OCI-LY1 (cell line): ENCODE results near the gene MT1E.

Experiments
- H2AFZ ChIP-seq: fragments of 200-600 bp; sonication (generic), shearing (Covaris generic); 2 replicates; pipeline ENCODE4 v1.6.0; 2014; ENCODE audit warnings: antibody characterized with exemption, mild to moderate bottlenecking, low read length
- H3F3A ChIP-seq: fragments of 200-600 bp; sonication (generic), shearing (Covaris generic); 2 replicates; pipeline ENCODE4 v1.6.0; 2014; ENCODE audit warnings: mild to moderate bottlenecking, antibody characterized with exemption, low read length, moderate library complexity; ENCODE audit not compliant: insufficient read depth
- H3K27ac ChIP-seq: fragments of 200-600 bp; sonication (generic); 2 replicates; pipeline ENCODE4 v1.5.1; 2014; ENCODE audit warnings: low read length, mixed run types, mild to moderate bottlenecking, low read depth; ENCODE audit not compliant: poor library complexity, severe bottlenecking
- H3K27me3 ChIP-seq: fragments of 200-600 bp; sonication (generic); 2 replicates; pipeline ENCODE4 v1.6.0; 2014; ENCODE audit warnings: antibody characterized with exemption, mild to moderate bottlenecking, low read length, moderate library complexity; ENCODE audit not compliant: insufficient read depth
- H3K36me3 ChIP-seq: fragments of 200-600 bp; sonication (generic); 2 replicates; pipeline ENCODE4 v1.6.1; 2014; ENCODE audit warnings: mild to moderate bottlenecking, antibody characterized with exemption, low read length, moderate library complexity, mixed read lengths; ENCODE audit not compliant: insufficient read depth
- H3K4me1 ChIP-seq: fragments of 200-600 bp; sonication (generic); 2 replicates; pipeline ENCODE4 v1.5.1; 2014; ENCODE audit warnings: mild to moderate bottlenecking, low read length, moderate library complexity; ENCODE audit not compliant: insufficient read depth, severe bottlenecking
- H3K4me2 ChIP-seq: fragments of 200-600 bp; sonication (generic), shearing (Covaris generic); 2 replicates; pipeline ENCODE4 v1.6.1; 2014; ENCODE audit warnings: low read length
- H3K4me3 ChIP-seq: fragments of 200-600 bp; sonication (generic); 2 replicates; pipeline ENCODE4 v1.5.1; 2014; ENCODE audit warnings: low read length, low read depth, mild to moderate bottlenecking, mixed read lengths; ENCODE audit not compliant: poor library complexity, severe bottlenecking
- H3K79me2 ChIP-seq: fragments of 200-600 bp; shearing (Covaris generic); 2 replicates; pipeline ENCODE4 v1.6.1; 2016; ENCODE audit warnings: mixed run types, low read length, mixed read lengths; ENCODE audit not compliant: insufficient read depth
- H3K9ac ChIP-seq: fragments of 200-600 bp; sonication (generic), shearing (Covaris generic); 2 replicates; pipeline ENCODE4 v1.6.1; 2014; ENCODE audit warnings: mild to moderate bottlenecking, low read length, mixed read lengths
- H3K9me2 ChIP-seq: fragments of 200-600 bp; sonication (generic), shearing (Covaris generic); 2 replicates; pipeline ENCODE4 v1.6.1; 2014; ENCODE audit warnings: low read depth, mild to moderate bottlenecking, low read length, mixed read lengths
- H3K9me3 ChIP-seq: fragments of 200-600 bp; shearing (Covaris generic); 2 replicates; pipeline ENCODE4 v1.6.1; 2014; ENCODE audit warnings: low read length, mixed read lengths
- H4K20me1 ChIP-seq: fragments of 200-600 bp; sonication (generic), shearing (Covaris generic); 2 replicates; pipeline ENCODE4 v1.6.0; 2016; ENCODE audit warnings: mild to moderate bottlenecking, low read length; ENCODE audit not compliant: insufficient read depth
- EZH2 ChIP-seq: fragments of 200-600 bp; sonication (generic), shearing (Covaris generic); IDR thresholded peaks from 2 replicates; pipeline ENCODE4 v1.8.0; 2017; ENCODE audit warnings: borderline replicate concordance, mixed run types, mild to moderate bottlenecking, antibody characterized with exemption, low read length, moderate library complexity, mixed read lengths
- TF ChIP-seq, protein P1 (sequence below): fragments of 200-600 bp; sonication (generic), shearing (Covaris generic); IDR thresholded peaks from 2 replicates; pipeline ENCODE4 v1.5.1; 2017; ENCODE audit warnings: mild to moderate bottlenecking, antibody characterized with exemption, low read length, moderate library complexity, mixed read lengths

The MT1E gene

DNA sequence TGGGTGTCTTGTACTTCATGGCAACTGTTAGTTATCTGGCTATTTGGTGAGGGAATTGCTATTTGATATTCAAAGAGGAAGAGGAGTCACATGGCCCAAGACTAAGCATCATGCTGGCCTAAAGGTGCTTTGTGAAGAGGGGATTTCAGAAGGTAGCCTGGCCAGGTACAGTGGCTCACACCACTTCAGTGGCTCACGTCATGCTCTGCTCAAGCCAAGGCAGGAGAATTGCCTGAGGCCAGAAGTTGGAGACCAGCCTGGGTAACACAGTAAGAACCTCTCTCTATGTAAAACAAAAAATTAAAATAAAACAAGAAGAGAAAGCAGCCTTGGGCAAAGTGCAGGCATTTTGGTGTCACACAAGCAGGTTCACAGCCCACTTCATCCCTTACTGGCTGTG is 19.7 kb downstream of the MT1E start:
- H3K4me1 ChIP-seq: peaks cover 6% of the 10 kb centered on the region
- H3K9ac ChIP-seq: no peak overlapping the region
- no peak overlapping the region for H3K4me2 ChIP-seq
- no peaks in the 10 kb centered on the region for H3K27me3 ChIP-seq
- H3F3A ChIP-seq: no peaks in the 10 kb centered on the region
- no peak overlapping the region for H2AFZ ChIP-seq
- H3K36me3 ChIP-seq: no peaks in the 10 kb centered on the region
- no peaks in the 10 kb centered on the region for H4K20me1 ChIP-seq
- no peaks in the 10 kb centered on the region for H3K79me2 ChIP-seq
- H3K9me2 ChIP-seq: no peaks in the 10 kb centered on the region
- H3K9me3 ChIP-seq: no peaks in the 10 kb centered on the region
- TF ChIP-seq, protein P1, sequence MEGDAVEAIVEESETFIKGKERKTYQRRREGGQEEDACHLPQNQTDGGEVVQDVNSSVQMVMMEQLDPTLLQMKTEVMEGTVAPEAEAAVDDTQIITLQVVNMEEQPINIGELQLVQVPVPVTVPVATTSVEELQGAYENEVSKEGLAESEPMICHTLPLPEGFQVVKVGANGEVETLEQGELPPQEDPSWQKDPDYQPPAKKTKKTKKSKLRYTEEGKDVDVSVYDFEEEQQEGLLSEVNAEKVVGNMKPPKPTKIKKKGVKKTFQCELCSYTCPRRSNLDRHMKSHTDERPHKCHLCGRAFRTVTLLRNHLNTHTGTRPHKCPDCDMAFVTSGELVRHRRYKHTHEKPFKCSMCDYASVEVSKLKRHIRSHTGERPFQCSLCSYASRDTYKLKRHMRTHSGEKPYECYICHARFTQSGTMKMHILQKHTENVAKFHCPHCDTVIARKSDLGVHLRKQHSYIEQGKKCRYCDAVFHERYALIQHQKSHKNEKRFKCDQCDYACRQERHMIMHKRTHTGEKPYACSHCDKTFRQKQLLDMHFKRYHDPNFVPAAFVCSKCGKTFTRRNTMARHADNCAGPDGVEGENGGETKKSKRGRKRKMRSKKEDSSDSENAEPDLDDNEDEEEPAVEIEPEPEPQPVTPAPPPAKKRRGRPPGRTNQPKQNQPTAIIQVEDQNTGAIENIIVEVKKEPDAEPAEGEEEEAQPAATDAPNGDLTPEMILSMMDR: no peak
- no peak for TF ChIP-seq EZH2
- H3K4me3 ChIP-seq: no peak overlapping the region
- H3K27ac ChIP-seq: no peak overlapping the region

DNA sequence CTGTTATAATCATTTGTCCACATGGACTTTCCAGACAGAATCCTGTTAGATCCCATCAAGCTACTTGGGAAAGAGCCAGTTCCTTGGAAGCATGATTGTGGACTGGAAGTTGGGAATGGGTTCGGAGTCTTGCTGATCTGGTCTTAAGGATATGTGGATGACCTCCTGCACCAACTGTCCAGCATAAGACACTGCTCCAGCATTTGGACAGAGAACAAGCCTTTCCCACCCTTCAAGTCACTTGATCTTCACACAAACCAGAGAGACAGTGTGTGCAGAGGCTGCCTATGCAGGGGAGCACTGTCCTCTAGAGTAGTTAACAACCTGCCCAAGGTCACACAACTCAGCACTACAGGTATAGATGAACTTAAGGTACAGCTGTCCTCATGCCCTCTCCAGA is 20.3 kb downstream of the MT1E start:
- peaks cover 6% of the 10 kb centered on the region for H3K4me1 ChIP-seq
- no peaks in the 10 kb centered on the region for H3F3A ChIP-seq
- H3K4me3 ChIP-seq: no peak overlapping the region
- no peaks in the 10 kb centered on the region for H3K9me2 ChIP-seq
- no peaks in the 10 kb centered on the region for H3K79me2 ChIP-seq
- H3K27ac ChIP-seq: no peak overlapping the region
- no peak overlapping the region for H3K9ac ChIP-seq
- TF ChIP-seq, protein P1: no peak
- no peak for TF ChIP-seq EZH2
- H3K4me2 ChIP-seq: no peak overlapping the region
- no peaks in the 10 kb centered on the region for H3K36me3 ChIP-seq
- H3K9me3 ChIP-seq: no peaks in the 10 kb centered on the region
- no peaks in the 10 kb centered on the region for H3K27me3 ChIP-seq
- no peaks in the 10 kb centered on the region for H4K20me1 ChIP-seq
- no peak overlapping the region for H2AFZ ChIP-seq

DNA sequence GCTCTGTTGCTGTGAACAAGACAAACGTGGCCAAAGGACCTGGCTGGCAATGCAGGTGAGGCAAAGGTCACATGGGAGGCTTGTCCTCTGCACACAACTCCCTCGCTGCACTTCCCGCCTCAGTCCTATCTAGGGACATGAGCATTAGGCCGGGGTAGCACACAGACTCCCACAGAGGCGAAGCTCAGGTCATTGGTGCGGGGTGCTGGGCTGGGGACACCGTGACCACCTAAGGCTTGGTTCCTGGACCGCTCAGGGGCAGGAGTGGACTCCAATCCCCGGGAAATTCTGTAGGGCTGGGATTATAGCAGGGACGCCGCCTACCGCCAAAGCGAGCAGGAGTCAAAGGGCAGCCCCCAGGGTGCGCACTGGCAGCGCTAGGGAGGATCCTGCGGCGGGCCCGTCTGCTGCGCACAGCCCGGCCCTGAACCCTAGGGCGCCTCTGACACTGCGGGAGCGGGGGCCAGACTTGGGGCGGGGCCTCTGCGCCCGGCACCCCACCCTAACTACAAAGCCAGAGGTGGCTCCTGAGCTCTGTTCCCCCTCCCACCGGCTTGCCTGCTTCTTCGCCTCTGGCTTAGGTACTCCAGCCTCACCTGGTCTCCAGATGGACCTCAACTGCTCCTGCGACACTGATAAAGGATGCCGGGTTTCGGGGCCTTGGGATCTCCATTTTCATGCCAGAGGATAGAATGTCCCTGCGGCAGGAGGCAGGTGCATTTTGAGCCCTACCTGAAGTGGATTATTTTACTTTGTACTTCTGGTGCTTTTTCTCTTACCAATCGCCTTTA is 22.3 kb downstream of the MT1E start:
- H3K27ac ChIP-seq: no peak overlapping the region
- no peak overlapping the region for H3K4me3 ChIP-seq
- 0 out of 2 replicates have a peak, but pooled peaks cover 4% of the 10 kb centered on the region for H3K27me3 ChIP-seq
- no peaks in the 10 kb centered on the region for H3K9me3 ChIP-seq
- no peak overlapping the region for H3K9ac ChIP-seq
- H3K9me2 ChIP-seq: no peaks in the 10 kb centered on the region
- no peak overlapping the region for H2AFZ ChIP-seq
- H4K20me1 ChIP-seq: no peaks in the 10 kb centered on the region
- TF ChIP-seq, protein P1: no peak
- H3K36me3 ChIP-seq: no peaks in the 10 kb centered on the region
- H3K4me2 ChIP-seq: no peak overlapping the region
- H3F3A ChIP-seq: no peaks in the 10 kb centered on the region
- peaks cover 4% of the 10 kb centered on the region for H3K4me1 ChIP-seq
- H3K79me2 ChIP-seq: no peaks in the 10 kb centered on the region
